CD4-positive, alpha-beta T cell (primary cell): ENCODE measurements around the gene MLXIP. TPM values are rescaled to one million over a fixed set of nuclear protein-coding genes. Genes with fewer than 3 reads are reported as not detected.

Experiments used
- ATAC-seq: fragments of 200-7000 bp; cut with Tn5 transposase; one replicate; pipeline ENCODE4 v1.10.0; 2022; ENCODE audit warnings: mild to moderate bottlenecking; ENCODE audit not compliant: poor library complexity
- CTCF ChIA-PET: fragments of 350-600 bp; sonication (Branson Sonifier 250); formaldehyde crosslinking; loops from one replicate; lab custom pipeline; 2021; ENCODE audit warnings: antibody characterized with exemption, inconsistent platforms; lab: Charles Lee
- POLR2A ChIA-PET: fragments of 350-600 bp; sonication (Branson Sonifier 250); formaldehyde crosslinking; loops from one replicate; lab custom pipeline; 2021; ENCODE audit warnings: antibody characterized with exemption, inconsistent platforms; lab: Charles Lee
- DNase-seq, 14 experiments: peaks; one replicate each; pipeline ENCODE4 v3.0.0-alpha.2; 2013 to 2020; ENCODE audit warnings: mixed read lengths in 2 of 14
- H3K27ac ChIP-seq, 2 donors: one replicate each; pipeline versions ENCODE4 v1.5.1 to v1.7.0; 2013; ENCODE audit warnings: low read length in 2 of 2, low read depth in 1 of 2, mild to moderate bottlenecking in 1 of 2
- H3K27me3 ChIP-seq, 2 experiments: 1 replicate in 1 of 2; 2 replicates in 1 of 2; pipeline versions ENCODE4 v1.6.1 to v1.7.0; 2013; ENCODE audit warnings: low read length in 2 of 2, control low read depth in 1 of 2, mild to moderate bottlenecking in 1 of 2, moderate library complexity in 1 of 2; ENCODE audit not compliant: insufficient read depth in 2 of 2, control insufficient read depth in 1 of 2
- H3K36me3 ChIP-seq: one replicate; pipeline ENCODE4 v1.6.1; 2013; ENCODE audit warnings: low read length, control low read depth; ENCODE audit not compliant: insufficient read depth
- H3K4me1 ChIP-seq: one replicate; pipeline ENCODE4 v1.6.1; 2013; ENCODE audit warnings: low read length, control low read depth; ENCODE audit not compliant: insufficient read depth
- H3K4me3 ChIP-seq: one replicate; pipeline ENCODE4 v1.5.1; 2013; ENCODE audit warnings: mild to moderate bottlenecking, low read length, moderate library complexity
- H3K9me3 ChIP-seq, 2 experiments: 1 replicate in 1 of 2; 2 replicates in 1 of 2; pipeline versions ENCODE4 v1.6.1 to v1.7.0; 2013; ENCODE audit warnings: low read length in 2 of 2, mild to moderate bottlenecking in 2 of 2, control low read depth in 1 of 2, moderate library complexity in 1 of 2; ENCODE audit not compliant: control insufficient read depth in 1 of 2, insufficient read depth in 1 of 2
- H3K27ac Mint-ChIP-seq: one replicate; pipeline ENCODE4 v1.8.0; 2020; ENCODE audit warnings: mixed read lengths
- H3K27me3 Mint-ChIP-seq: one replicate; pipeline ENCODE4 v1.8.0; 2021; ENCODE audit warnings: mixed read lengths
- H3K36me3 Mint-ChIP-seq: one replicate; pipeline ENCODE4 v1.8.0; 2021; ENCODE audit warnings: low read depth, mixed read lengths
- H3K4me1 Mint-ChIP-seq: one replicate; pipeline ENCODE4 v1.8.0; 2021; ENCODE audit warnings: low read depth, mixed read lengths
- H3K4me3 Mint-ChIP-seq: one replicate; pipeline ENCODE4 v1.8.0; 2020; ENCODE audit warnings: mild to moderate bottlenecking, mixed read lengths
- H3K9me3 Mint-ChIP-seq: one replicate; pipeline ENCODE4 v1.8.0; 2020; ENCODE audit warnings: mixed read lengths
- CTCF ChIP-seq: fragments of 200-600 bp; IDR thresholded peaks from one replicate; pipeline ENCODE4 v1.8.0; 2022; ENCODE audit warnings: antibody characterized with exemption, mild to moderate bottlenecking
- intact Hi-C, 2 experiments: fragments of 100-400 bp; cut with DNase I in 1 of 2; cut with micrococcal nuclease in 1 of 2; formaldehyde crosslinking; loops; one replicate each; pipeline versions ENCODE4 v1.15.1 to v1.9.0; 2023 to 2025; cut with DNase I, micrococcal nuclease
- total RNA-seq, 174 experiments: library from RNA in 2 of 174; stranded (reverse) in 2 of 174; gene quantifications; one replicate each; pipeline ENCODE4 v1.2.3 and lab custom pipeline; 2021 to 2026

MLXIP gene
- total RNA-seq, 2 experiments from 2014 or later: 98.0 to 99.3 TPM

GRCh38 chr12:122096014-122096413, 17.5 kb downstream of the MLXIP start:
- Mint-ChIP-seq H3K9me3 (no peaks in the 10 kb centered on the region), H3K4me1 (peaks cover 48% of the 10 kb centered on the region), H3K27ac (peak overlapping the region; percentile 87), H3K27me3 (no peaks in the 10 kb centered on the region), H3K36me3 (peaks cover 5% of the 10 kb centered on the region), H3K4me3 (no peak overlapping the region)
- Histone ChIP-seq H3K4me3 (no peak overlapping the region), H3K36me3 (no peaks in the 10 kb centered on the region), H3K4me1 (peaks cover 76% of the 10 kb centered on the region), H3K27ac (no peak overlapping the region), H3K27me3 (no peaks in the 10 kb centered on the region), H3K9me3 (no peaks in the 10 kb centered on the region)
- POLR2A ChIA-PET: interaction anchor here (1.0 to 9.3 kb wide), 2 partner anchors 16 to 28 kb away, joined by 3 to 110 read pairs; partner anchors contain the start of gene MLXIP
- CTCF ChIA-PET: interaction anchor here (0.6 to 1.1 kb wide), 2 partner anchors 12 to 42 kb away, joined by 3 to 5 read pairs; no protein-coding TSS in a partner anchor
- intact Hi-C loops: no loop called here
- ATAC-seq: no peak
- no peak for DNase-seq
- TF ChIP-seq CTCF: no peak

- CTCF ChIA-PET: no interaction called here
- no peaks in the 10 kb centered on the region for H3K9me3 ChIP-seq
- H3K27ac Mint-ChIP-seq: peak overlapping the region; percentile 87
- TF ChIP-seq CTCF: no peak
- no peak for ATAC-seq
- H3K27ac ChIP-seq: no peak overlapping the region
- peaks cover 54% of the 10 kb centered on the region for H3K4me1 Mint-ChIP-seq
- H3K4me3 ChIP-seq: no peak overlapping the region
- H3K4me1 ChIP-seq: peaks cover 72% of the 10 kb centered on the region
- no peaks in the 10 kb centered on the region for H3K27me3 Mint-ChIP-seq
- intact Hi-C loops: no loop called here
- H3K36me3 Mint-ChIP-seq: peaks cover 2% of the 10 kb centered on the region
- no peaks in the 10 kb centered on the region for H3K27me3 ChIP-seq
- no peaks in the 10 kb centered on the region for H3K36me3 ChIP-seq
- H3K4me3 Mint-ChIP-seq: no peak overlapping the region
- POLR2A ChIA-PET: interaction anchor here (0.5 to 9.3 kb wide), 3 partner anchors 8 to 16 kb away, joined by 3 to 110 read pairs (median 7); partner anchors contain the start of gene MLXIP
- H3K9me3 Mint-ChIP-seq: no peaks in the 10 kb centered on the region
- DNase-seq: no peak
Observed at GRCh38 chr12:122096591-122097149, 18.1 kb downstream of the MLXIP start.

GRCh38 chr12:122097584-122097926, 19.0 kb downstream of the MLXIP start:
- ChIA-PET POLR2A (interaction anchor here (0.5 to 9.3 kb wide), 6 partner anchors 7 to 17 kb away, joined by 3 to 110 read pairs (median 6); partner anchors contain the start of gene MLXIP), CTCF (interaction anchor here (0.6 kb wide), 1 partner anchor 26 kb away, joined by 3 read pairs; no protein-coding TSS in a partner anchor)
- Mint-ChIP-seq H3K4me1 (peaks cover 63% of the 10 kb centered on the region), H3K9me3 (no peaks in the 10 kb centered on the region), H3K4me3 (peak overlapping the region; percentile 48), H3K36me3 (no peaks in the 10 kb centered on the region), H3K27me3 (no peaks in the 10 kb centered on the region), H3K27ac (peak overlapping the region; percentile 87)
- Histone ChIP-seq H3K27ac (peak overlapping the region; percentile 46 to 53), H3K36me3 (no peaks in the 10 kb centered on the region), H3K4me1 (peaks cover 74% of the 10 kb centered on the region), H3K27me3 (no peaks in the 10 kb centered on the region), H3K4me3 (no peak overlapping the region), H3K9me3 (no peaks in the 10 kb centered on the region)
- no peak for DNase-seq
- intact Hi-C loops: no loop called here
- ATAC-seq: no peak
- no peak for TF ChIP-seq CTCF
